Femur (tissue), 1 donor: ENCODE results near the gene PAK2.
"Not testable (repeated sequence)": the region's sequence is repeated elsewhere in the genome, so short reads cannot be mapped to it uniquely, and the experiment has no call there.

Experiments
- DNase-seq: peaks from one replicate; pipeline ENCODE4 v3.0.0-alpha.2; 2017

Gene PAK2

GRCh38 chr3:196739671-196740480 is at the start of gene PAK2:
Gene PAK2, plus strand, starts transcription at chr3:196739857. Its CDS starts 42,790 bp downstream, at chr3:196782647.
- peak; percentile 94 for DNase-seq

- no peak for DNase-seq
These were observed 49.6 kb upstream of the PAK2 start for GRCh38 chr3:196689941-196690660.

- no peak for DNase-seq
These were observed 48.3 kb upstream of the PAK2 start for GRCh38 chr3:196691386-196691785.

- DNase-seq, result no peak
These were observed 45.4 kb upstream of the PAK2 start for GRCh38 chr3:196694202-196694638.

GRCh38 chr3:196694941-196695848 is 44.5 kb upstream of the PAK2 start:
- DNase-seq, result no peak

GRCh38 chr3:196695849-196696226 is 43.8 kb upstream of the PAK2 start:
- no peak for DNase-seq

- no peak for DNase-seq
These were observed 42.4 kb upstream of the PAK2 start for GRCh38 chr3:196697270-196697669.

GRCh38 chr3:196699749-196700148 is 39.9 kb upstream of the PAK2 start:
- no peak for DNase-seq

GRCh38 chr3:196700801-196701200 is 38.9 kb upstream of the PAK2 start:
- DNase-seq, result no peak

GRCh38 chr3:196706327-196706726 is 33.3 kb upstream of the PAK2 start:
- DNase-seq, result no peak

GRCh38 chr3:196706731-196707130 is 32.9 kb upstream of the PAK2 start:
- no peak for DNase-seq

GRCh38 chr3:196707566-196707965 is 32.1 kb upstream of the PAK2 start:
- DNase-seq, result no peak

GRCh38 chr3:196708467-196708866 is 31.2 kb upstream of the PAK2 start:
- DNase-seq, result no peak

GRCh38 chr3:196711838-196712513 is 27.7 kb upstream of the PAK2 start, which contains the start of the genes CEP19 and PIGX:
Gene CEP19, minus strand, starts transcription at chr3:196712250. Its CDS starts 3,593 bp downstream, at chr3:196708657.
Gene PIGX, plus strand, starts transcription at chr3:196712377.
- DNase-seq, result peak; percentile 92

GRCh38 chr3:196712514-196713413 is 26.9 kb upstream of the PAK2 start:
- DNase-seq, result peak; percentile 82

- not testable (repeated sequence) for DNase-seq
These were observed 22.5 kb upstream of the PAK2 start for GRCh38 chr3:196717162-196717561.

- DNase-seq, result no peak
These were observed 18.6 kb upstream of the PAK2 start for GRCh38 chr3:196721097-196721496.

GRCh38 chr3:196726788-196727675 is 12.6 kb upstream of the PAK2 start:
- DNase-seq, result no peak

- no peak for DNase-seq
These were observed 3.9 kb upstream of the PAK2 start for GRCh38 chr3:196735751-196736150.
